COR-L47 (cell line): Measurements from ENCODE around the gene ANKS4B.
"Not testable (repeated sequence)": the region's sequence is repeated elsewhere in the genome, so short reads cannot be mapped to it uniquely, and the experiment has no call there.

ENCODE experiments used
- DNase-seq: peaks from one replicate; lab custom pipeline; 2025; lab: John Stamatoyannopoulos, UW

The ANKS4B gene

GRCh38 chr16:21233521-21234150 is at the start of gene ANKS4B:
Gene ANKS4B, plus strand, starts transcription at chr16:21233699. Its CDS starts 39 bp downstream, at chr16:21233738.
- no peak for DNase-seq

GRCh38 chr16:21183995-21184394 is 49.5 kb upstream of the ANKS4B start:
- DNase-seq = no peak

GRCh38 chr16:21184834-21185233 is 48.7 kb upstream of the ANKS4B start:
- no peak for DNase-seq

GRCh38 chr16:21185659-21186325 is 47.7 kb upstream of the ANKS4B start:
- no peak for DNase-seq

GRCh38 chr16:21186326-21186691 is 47.2 kb upstream of the ANKS4B start:
- DNase-seq = no peak

- DNase-seq = no peak
Observed at GRCh38 chr16:21189311-21189710, 44.2 kb upstream of the ANKS4B start.

GRCh38 chr16:21190013-21190412 is 43.5 kb upstream of the ANKS4B start:
- DNase-seq = no peak

GRCh38 chr16:21190599-21190998 is 42.9 kb upstream of the ANKS4B start:
- DNase-seq = no peak

GRCh38 chr16:21192991-21193390 is 40.5 kb upstream of the ANKS4B start:
- no peak for DNase-seq

GRCh38 chr16:21194771-21195301 is 38.7 kb upstream of the ANKS4B start:
- no peak for DNase-seq

- DNase-seq = not testable (repeated sequence)
Observed at GRCh38 chr16:21195330-21195729, 38.2 kb upstream of the ANKS4B start.

GRCh38 chr16:21197112-21197511 is 36.4 kb upstream of the ANKS4B start:
- DNase-seq = no peak

GRCh38 chr16:21197621-21198020 is 35.9 kb upstream of the ANKS4B start:
- no peak for DNase-seq

- DNase-seq = no peak
Observed at GRCh38 chr16:21199607-21200218, 33.8 kb upstream of the ANKS4B start.

- no peak for DNase-seq
Observed at GRCh38 chr16:21203155-21203797, 30.2 kb upstream of the ANKS4B start.

GRCh38 chr16:21205303-21205702 is 28.2 kb upstream of the ANKS4B start:
- DNase-seq = no peak

- no peak for DNase-seq
Observed at GRCh38 chr16:21206550-21206949, 26.9 kb upstream of the ANKS4B start.

GRCh38 chr16:21208446-21209230 is 24.9 kb upstream of the ANKS4B start:
- DNase-seq = no peak

- no peak for DNase-seq
Observed at GRCh38 chr16:21211486-21211885, 22.0 kb upstream of the ANKS4B start, which contains the start of gene ZP2. Gene ZP2, minus strand, starts transcription at chr16:21211574. Its CDS starts 27 bp downstream, at chr16:21211547.

GRCh38 chr16:21214086-21214485 is 19.4 kb upstream of the ANKS4B start:
- no peak for DNase-seq

GRCh38 chr16:21217121-21217520 is 16.4 kb upstream of the ANKS4B start:
- no peak for DNase-seq

- no peak for DNase-seq
Observed at GRCh38 chr16:21218153-21218552, 15.3 kb upstream of the ANKS4B start.
